H9 (cell line): ENCODE measurements around the gene DCLRE1C. TPM values are rescaled to one million over a fixed set of nuclear protein-coding genes. Genes with fewer than 3 reads are reported as not detected.

Experiments used
- DNase-seq: peaks from one replicate; pipeline ENCODE4 v3.0.0-alpha.2; 2017
- H2AFZ ChIP-seq: one replicate; pipeline ENCODE4 v1.6.1; 2013; ENCODE audit warnings: mild to moderate bottlenecking, low read length, control low read depth, moderate library complexity
- H2AK5ac ChIP-seq: 2 replicates; pipeline ENCODE4 v1.6.1; 2013; ENCODE audit warnings: low read length, control low read depth, mixed read lengths; ENCODE audit not compliant: insufficient read length
- H2BK120ac ChIP-seq: one replicate; pipeline ENCODE4 v1.6.1; 2013; ENCODE audit warnings: low read depth, mild to moderate bottlenecking, low read length, control low read depth, inconsistent platforms; ENCODE audit not compliant: poor library complexity, severe bottlenecking
- H2BK12ac ChIP-seq: 2 replicates; pipeline ENCODE4 v1.6.1; 2013; ENCODE audit warnings: low read length, control low read depth, mixed read lengths, low read depth; ENCODE audit not compliant: insufficient read length
- H2BK15ac ChIP-seq: 2 replicates; pipeline ENCODE4 v1.6.1; 2013; ENCODE audit warnings: low read depth, low read length, control low read depth
- H2BK20ac ChIP-seq: one replicate; pipeline ENCODE4 v1.6.1; 2013; ENCODE audit warnings: low read depth, mild to moderate bottlenecking, low read length, control low read depth, inconsistent platforms; ENCODE audit not compliant: poor library complexity, severe bottlenecking
- H2BK5ac ChIP-seq: 2 replicates; pipeline ENCODE4 v1.6.1; 2013; ENCODE audit warnings: low read length, control low read depth, mixed read lengths; ENCODE audit not compliant: insufficient read length
- H3K14ac ChIP-seq: 2 replicates; pipeline ENCODE4 v1.6.1; 2013; ENCODE audit warnings: low read length, control low read depth; ENCODE audit not compliant: insufficient read depth
- H3K18ac ChIP-seq: 2 replicates; pipeline ENCODE4 v1.6.1; 2013; ENCODE audit warnings: low read depth, mild to moderate bottlenecking, mixed read lengths, low read length, control low read depth; ENCODE audit not compliant: insufficient read length
- H3K23ac ChIP-seq: 2 replicates; pipeline ENCODE4 v1.6.1; 2013; ENCODE audit warnings: low read length, control low read depth, mixed read lengths, low read depth; ENCODE audit not compliant: insufficient read length
- H3K23me2 ChIP-seq: 2 replicates; pipeline ENCODE4 v1.6.1; 2013; ENCODE audit warnings: low read depth, mild to moderate bottlenecking, mixed read lengths, low read length, control low read depth; ENCODE audit not compliant: insufficient read length, poor library complexity, severe bottlenecking
- H3K27ac ChIP-seq: 2 replicates; pipeline ENCODE4 v1.5.1; 2013; ENCODE audit warnings: low read length, control low read depth, mixed read lengths, low read depth; ENCODE audit not compliant: insufficient read length
- H3K27me3 ChIP-seq: 2 replicates; pipeline ENCODE4 v1.6.1; 2013; ENCODE audit warnings: low read length, control low read depth, inconsistent platforms; ENCODE audit not compliant: insufficient read depth
- H3K4ac ChIP-seq: 2 replicates; pipeline ENCODE4 v1.6.1; 2013; ENCODE audit warnings: low read depth, mild to moderate bottlenecking, control low read depth, inconsistent platforms, low read length, moderate library complexity
- H3K4me1 ChIP-seq: 2 replicates; pipeline ENCODE4 v1.6.1; 2013; ENCODE audit warnings: low read length, control low read depth, inconsistent platforms; ENCODE audit not compliant: insufficient read depth
- H3K4me2 ChIP-seq: 2 replicates; pipeline ENCODE4 v1.6.1; 2013; ENCODE audit warnings: low read length, control low read depth, mixed read lengths; ENCODE audit not compliant: insufficient read length, insufficient read depth
- H3K56ac ChIP-seq: 2 replicates; pipeline ENCODE4 v1.6.1; 2013; ENCODE audit warnings: low read depth, mild to moderate bottlenecking, mixed read lengths, low read length, control low read depth; ENCODE audit not compliant: insufficient read length
- H3K79me1 ChIP-seq: 2 replicates; pipeline ENCODE4 v1.6.1; 2013; ENCODE audit warnings: low read depth, mild to moderate bottlenecking, moderate library complexity, low read length, control low read depth, inconsistent platforms; ENCODE audit not compliant: insufficient read depth, poor library complexity, severe bottlenecking
- H3K79me2 ChIP-seq: 2 replicates; pipeline ENCODE4 v1.6.1; 2013; ENCODE audit warnings: low read length, control low read depth, inconsistent platforms; ENCODE audit not compliant: insufficient read depth
- H3K9ac ChIP-seq: 2 replicates; pipeline ENCODE4 v1.6.1; 2013; ENCODE audit warnings: low read length, control low read depth, mixed read lengths; ENCODE audit not compliant: insufficient read length; ENCODE audit errors: extremely low read depth
- H3K9me3 ChIP-seq: one replicate; pipeline ENCODE4 v1.6.1; 2013; ENCODE audit warnings: low read depth, low read length, inconsistent platforms; ENCODE audit not compliant: control insufficient read depth
- H3T11ph ChIP-seq: one replicate; pipeline ENCODE4 v1.6.1; 2013; ENCODE audit warnings: mild to moderate bottlenecking, low read length, control low read depth, inconsistent platforms
- H4K20me1 ChIP-seq: one replicate; pipeline ENCODE4 v1.6.1; 2013; ENCODE audit not compliant: control insufficient read depth, insufficient read length, insufficient read depth
- H4K5ac ChIP-seq: 2 replicates; pipeline ENCODE4 v1.6.1; 2013; ENCODE audit warnings: low read depth, mild to moderate bottlenecking, mixed read lengths, low read length, control low read depth; ENCODE audit not compliant: insufficient read length
- H4K8ac ChIP-seq: replicated peaks from 2 replicates; pipeline ENCODE4 v1.6.1; 2013; ENCODE audit warnings: low read length, control low read depth, mixed read lengths, low read depth; ENCODE audit not compliant: insufficient read length
- H4K91ac ChIP-seq: 2 replicates; pipeline ENCODE4 v1.6.1; 2013; ENCODE audit warnings: low read depth, mild to moderate bottlenecking, moderate library complexity, mixed read lengths, low read length, control low read depth; ENCODE audit not compliant: insufficient read length
- H3K27ac Mint-ChIP-seq, 3 experiments: 2 replicates in 2 of 3; 3 replicates in 1 of 3; pipeline ENCODE4 v1.8.0; 2020 to 2021; ENCODE audit warnings: mixed read lengths in 3 of 3, mild to moderate bottlenecking in 1 of 3, moderate library complexity in 1 of 3
- H3K27me3 Mint-ChIP-seq: 2 replicates; pipeline ENCODE4 v1.8.0; 2021; ENCODE audit warnings: low read depth, mild to moderate bottlenecking, moderate library complexity, mixed read lengths
- H3K36me3 Mint-ChIP-seq, 3 experiments: 2 replicates in 2 of 3; 3 replicates in 1 of 3; pipeline ENCODE4 v1.8.0; 2020 to 2021; ENCODE audit warnings: low read depth in 3 of 3, mixed read lengths in 3 of 3; ENCODE audit not compliant: insufficient read depth in 1 of 3
- H3K4me1 Mint-ChIP-seq, 2 experiments: 2 replicates each; pipeline ENCODE4 v1.8.0; 2020; ENCODE audit warnings: mixed read lengths in 2 of 2
- H3K4me3 Mint-ChIP-seq, 2 experiments: 2 replicates in 1 of 2; 3 replicates in 1 of 2; pipeline ENCODE4 v1.8.0; 2020 to 2021; ENCODE audit warnings: mild to moderate bottlenecking in 2 of 2, mixed read lengths in 2 of 2, moderate library complexity in 1 of 2
- H3K9me3 Mint-ChIP-seq, 2 experiments: 2 replicates in 1 of 2; 3 replicates in 1 of 2; pipeline ENCODE4 v1.8.0; 2020; ENCODE audit warnings: mild to moderate bottlenecking in 2 of 2, mixed read lengths in 2 of 2, moderate library complexity in 1 of 2
- CTCF ChIP-seq: fragments of 200-600 bp; sonication (generic); conservative IDR thresholded peaks from 3 replicates; pipeline ENCODE4 v1.8.0; 2021; ENCODE audit warnings: antibody characterized with exemption, mild to moderate bottlenecking
- WGBS: extraction: QIAGEN DNeasy Blood & Tissue Kit; methylation state at CpG from one replicate; pipeline ENCODE4 v1.1.7; 2013; ENCODE audit warnings: missing lambda C conversion rate, low lambda C conversion rate, mixed read lengths; ENCODE audit not compliant: insufficient read length; ENCODE audit errors: extremely low coverage; 5-methylcytosine and 5-hydroxymethylcytosine counted together
- total RNA-seq: library from RNA; stranded (reverse); gene quantifications from 2 replicates; pipeline ENCODE4 v1.2.1, GENCODE V29; 2021

Gene DCLRE1C
- total RNA-seq, 1 experiment from 2014 or later, result 15.2 TPM

- H2BK5ac ChIP-seq, result no peak overlapping the region
- no peak overlapping the region for H3K4me3 Mint-ChIP-seq
- H3K36me3 Mint-ChIP-seq, result peaks cover 15 to 21% (median 16%) of the 10 kb centered on the region in 3 experiments; a peak in 5 of 7 replicates
- no peak overlapping the region for H3K4me2 ChIP-seq
- no peak overlapping the region for H3K23ac ChIP-seq
- H4K91ac ChIP-seq, result no peak overlapping the region
- no peak overlapping the region for H2BK20ac ChIP-seq
- no peak overlapping the region for H4K5ac ChIP-seq
- peak; percentile 61 for TF ChIP-seq CTCF
- no peak overlapping the region for H3K56ac ChIP-seq
- no peaks in the 10 kb centered on the region for H3K27me3 ChIP-seq
- H3K9me3 ChIP-seq, result no peaks in the 10 kb centered on the region
- no peaks in the 10 kb centered on the region for H4K20me1 ChIP-seq
- H3K18ac ChIP-seq, result no peak overlapping the region
- no peak overlapping the region for H2AK5ac ChIP-seq
- H3K9me3 Mint-ChIP-seq, result no peaks in the 10 kb centered on the region
- DNase-seq, result no peak
- H3K79me1 ChIP-seq, result peaks cover 9% of the 10 kb centered on the region
- H3K4me1 ChIP-seq, result no peaks in the 10 kb centered on the region
- no peak overlapping the region for H4K8ac ChIP-seq
- no peak overlapping the region for H3K14ac ChIP-seq
- no peak overlapping the region for H2BK120ac ChIP-seq
- no peak overlapping the region for H3T11ph ChIP-seq
- H3K9ac ChIP-seq, result no peak overlapping the region
- no peak overlapping the region for H3K27ac ChIP-seq
- H2BK12ac ChIP-seq, result no peak overlapping the region
- peak overlapping the region in 1 of 3 experiments; percentile 66; a peak in 2 of 7 replicates for H3K27ac Mint-ChIP-seq
- no peaks in the 10 kb centered on the region for H3K23me2 ChIP-seq
- no peak overlapping the region for H3K4ac ChIP-seq
- H2BK15ac ChIP-seq, result no peak overlapping the region
- no peak overlapping the region for H2AFZ ChIP-seq
- WGBS, result no CpG with 5 or more reads among the region's 2 CpGs
- H3K4me1 Mint-ChIP-seq, result peaks cover 3 to 6% of the 10 kb centered on the region in 2 experiments; a peak in 3 of 4 replicates
- H3K79me2 ChIP-seq, result peaks cover 49% of the 10 kb centered on the region
- H3K27me3 Mint-ChIP-seq, result no peaks in the 10 kb centered on the region
Measured at GRCh38 chr10:14889318-14889717, 64.6 kb downstream of the DCLRE1C start.
